ENCODE data around the gene SLC12A9. TPM values are rescaled to one million over a fixed set of nuclear protein-coding genes. Genes with fewer than 3 reads are reported as not detected.

The SLC12A9 gene
- total RNA-seq, 1 donor from 2014 or later = 30.5 TPM

GRCh38 chr7:100823140-100823525 is 29.4 kb upstream of the SLC12A9 start:
- Histone ChIP-seq H4K20me1 (ENCODE audit: insufficient read depth, low read length) (peaks cover 61% of the 10 kb centered on the region), H3K27ac (ENCODE audit: low read depth, low read length) (no peak overlapping the region), H3K4me3 (ENCODE audit: insufficient read depth, low read depth, low read length) (no peak overlapping the region), H3K36me3 (ENCODE audit: insufficient read depth, low read length) (peaks cover 28% of the 10 kb centered on the region), H3K9ac (ENCODE audit: low read length) (no peak overlapping the region), H3K4me1 (ENCODE audit: insufficient read depth, low read length) (peaks cover 17% of the 10 kb centered on the region), H3K4me2 (ENCODE audit: low read length) (no peak overlapping the region), H3K27me3 (ENCODE audit: insufficient read depth, low read length) (no peaks in the 10 kb centered on the region), H2AFZ (ENCODE audit: low read depth, low read length) (no peak overlapping the region), H3K9me3 (ENCODE audit: insufficient read depth, low read depth, low read length) (no peaks in the 10 kb centered on the region), H3K79me2 (ENCODE audit: insufficient read depth, low read length) (peaks cover 39% of the 10 kb centered on the region)
- H3K4me3 Mint-ChIP-seq (ENCODE audit: unreplicated experiment) = no peak overlapping the region
- H3K27me3 Mint-ChIP-seq (ENCODE audit: low read depth, unreplicated experiment) = no peaks in the 10 kb centered on the region
- peaks cover 21% of the 10 kb centered on the region for H3K36me3 Mint-ChIP-seq (ENCODE audit: low read depth, unreplicated experiment)
- H3K4me1 Mint-ChIP-seq (ENCODE audit: low read depth, unreplicated experiment) = peaks cover 8% of the 10 kb centered on the region
- DNase-seq (ENCODE audit: low read depth) (no peak), FAIRE-seq (no peak)
- no peak overlapping the region for H3K27ac Mint-ChIP-seq (ENCODE audit: unreplicated experiment)
- no peak for TF ChIP-seq EZH2 (IDR thresholded peaks at IDR 0.05; ENCODE audit: insufficient read depth, low read length)
- TF ChIP-seq, protein P1, sequence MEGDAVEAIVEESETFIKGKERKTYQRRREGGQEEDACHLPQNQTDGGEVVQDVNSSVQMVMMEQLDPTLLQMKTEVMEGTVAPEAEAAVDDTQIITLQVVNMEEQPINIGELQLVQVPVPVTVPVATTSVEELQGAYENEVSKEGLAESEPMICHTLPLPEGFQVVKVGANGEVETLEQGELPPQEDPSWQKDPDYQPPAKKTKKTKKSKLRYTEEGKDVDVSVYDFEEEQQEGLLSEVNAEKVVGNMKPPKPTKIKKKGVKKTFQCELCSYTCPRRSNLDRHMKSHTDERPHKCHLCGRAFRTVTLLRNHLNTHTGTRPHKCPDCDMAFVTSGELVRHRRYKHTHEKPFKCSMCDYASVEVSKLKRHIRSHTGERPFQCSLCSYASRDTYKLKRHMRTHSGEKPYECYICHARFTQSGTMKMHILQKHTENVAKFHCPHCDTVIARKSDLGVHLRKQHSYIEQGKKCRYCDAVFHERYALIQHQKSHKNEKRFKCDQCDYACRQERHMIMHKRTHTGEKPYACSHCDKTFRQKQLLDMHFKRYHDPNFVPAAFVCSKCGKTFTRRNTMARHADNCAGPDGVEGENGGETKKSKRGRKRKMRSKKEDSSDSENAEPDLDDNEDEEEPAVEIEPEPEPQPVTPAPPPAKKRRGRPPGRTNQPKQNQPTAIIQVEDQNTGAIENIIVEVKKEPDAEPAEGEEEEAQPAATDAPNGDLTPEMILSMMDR (IDR thresholded peaks at IDR 0.05; ENCODE audit: insufficient read depth, low read depth, low read length) = no peak
- no peaks in the 10 kb centered on the region for H3K9me3 Mint-ChIP-seq (ENCODE audit: unreplicated experiment)

DNA sequence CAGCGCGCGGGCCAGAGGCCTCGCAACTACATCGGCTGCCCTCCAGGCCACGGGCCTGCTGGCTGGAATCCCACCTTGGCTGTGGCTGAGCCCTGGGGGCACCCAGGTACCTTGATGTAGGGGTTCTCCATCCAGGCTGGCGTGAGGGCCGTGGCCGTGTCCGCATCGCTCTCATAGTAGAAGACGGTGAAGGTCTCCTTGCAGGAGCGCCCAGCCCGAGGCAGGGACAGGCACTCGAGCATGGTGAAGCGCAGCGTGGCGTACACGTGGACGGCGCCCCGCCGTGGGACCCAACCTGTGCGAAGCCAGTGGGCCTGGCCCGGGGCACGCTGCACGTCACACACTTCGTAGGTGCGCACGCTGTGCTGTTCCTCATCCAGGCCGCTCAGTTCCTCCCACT is 29.0 kb upstream of the SLC12A9 start:
- Mint-ChIP-seq H3K27ac (ENCODE audit: unreplicated experiment) (no peak overlapping the region), H3K9me3 (ENCODE audit: unreplicated experiment) (no peaks in the 10 kb centered on the region), H3K27me3 (ENCODE audit: low read depth, unreplicated experiment) (no peaks in the 10 kb centered on the region), H3K4me1 (ENCODE audit: low read depth, unreplicated experiment) (peaks cover 8% of the 10 kb centered on the region), H3K36me3 (ENCODE audit: low read depth, unreplicated experiment) (peaks cover 21% of the 10 kb centered on the region), H3K4me3 (ENCODE audit: unreplicated experiment) (no peak overlapping the region)
- Histone ChIP-seq H3K4me1 (ENCODE audit: insufficient read depth, low read length) (peaks cover 17% of the 10 kb centered on the region), H3K4me3 (ENCODE audit: insufficient read depth, low read depth, low read length) (no peak overlapping the region), H4K20me1 (ENCODE audit: insufficient read depth, low read length) (peaks cover 61% of the 10 kb centered on the region), H3K36me3 (ENCODE audit: insufficient read depth, low read length) (peaks cover 27% of the 10 kb centered on the region), H3K9ac (ENCODE audit: low read length) (no peak overlapping the region), H3K9me3 (ENCODE audit: insufficient read depth, low read depth, low read length) (no peaks in the 10 kb centered on the region), H3K27ac (ENCODE audit: low read depth, low read length) (no peak overlapping the region), H3K4me2 (ENCODE audit: low read length) (no peak overlapping the region), H2AFZ (ENCODE audit: low read depth, low read length) (no peak overlapping the region), H3K79me2 (ENCODE audit: insufficient read depth, low read length) (peaks cover 39% of the 10 kb centered on the region), H3K27me3 (ENCODE audit: insufficient read depth, low read length) (no peaks in the 10 kb centered on the region)
- FAIRE-seq (no peak), DNase-seq (ENCODE audit: low read depth) (no peak)
- TF ChIP-seq EZH2 (IDR thresholded peaks at IDR 0.05; ENCODE audit: insufficient read depth, low read length) = no peak
- TF ChIP-seq, protein P1 (IDR thresholded peaks at IDR 0.05; ENCODE audit: insufficient read depth, low read depth, low read length) = no peak

DNA sequence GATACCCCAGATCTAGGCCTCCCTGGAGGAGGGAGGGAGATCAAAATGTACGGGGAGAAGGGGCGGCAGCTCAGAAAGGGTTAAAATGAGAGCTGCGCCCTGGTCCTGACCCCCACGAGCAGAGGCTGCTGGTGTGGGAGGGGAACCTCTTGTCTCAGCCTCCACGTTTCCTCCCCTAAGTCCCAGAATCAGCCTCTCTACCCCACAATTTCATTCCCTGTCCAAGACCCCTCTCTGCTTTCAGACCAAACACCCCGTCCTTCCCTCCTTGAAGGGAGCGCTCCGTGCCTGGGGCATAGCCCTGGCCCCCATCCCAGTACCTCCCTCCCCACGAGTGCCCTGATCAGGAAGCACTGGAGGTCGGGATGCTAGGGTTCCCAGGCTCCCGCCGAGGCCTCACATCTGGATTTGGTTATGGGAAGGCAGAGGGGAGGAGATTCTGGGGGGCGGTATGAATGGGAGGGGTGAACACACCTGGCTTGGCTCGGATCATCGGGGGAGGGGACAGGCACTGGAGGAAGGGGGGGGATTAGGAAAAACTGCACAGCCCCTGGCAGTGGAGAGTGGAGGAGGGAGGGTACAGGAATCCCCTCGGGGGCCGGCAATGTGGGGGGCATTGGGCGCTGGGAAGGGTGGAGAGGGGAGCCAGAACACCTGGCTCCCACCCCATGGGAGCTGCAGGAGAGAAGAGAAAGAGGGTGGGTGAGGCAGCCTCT is 27.9 kb upstream of the SLC12A9 start:
- Mint-ChIP-seq H3K4me3 (ENCODE audit: unreplicated experiment) (peak overlapping the region; percentile 94), H3K27ac (ENCODE audit: unreplicated experiment) (no peak overlapping the region), H3K36me3 (ENCODE audit: low read depth, unreplicated experiment) (peaks cover 15% of the 10 kb centered on the region), H3K9me3 (ENCODE audit: unreplicated experiment) (no peaks in the 10 kb centered on the region), H3K27me3 (ENCODE audit: low read depth, unreplicated experiment) (no peaks in the 10 kb centered on the region), H3K4me1 (ENCODE audit: low read depth, unreplicated experiment) (peaks cover 8% of the 10 kb centered on the region)
- no peaks in the 10 kb centered on the region for H3K9me3 ChIP-seq (ENCODE audit: insufficient read depth, low read depth, low read length)
- H4K20me1 ChIP-seq (ENCODE audit: insufficient read depth, low read length) = peaks cover 57% of the 10 kb centered on the region
- H2AFZ ChIP-seq (ENCODE audit: low read depth, low read length) = peak overlapping the region; percentile 44
- no peaks in the 10 kb centered on the region for H3K27me3 ChIP-seq (ENCODE audit: insufficient read depth, low read length)
- H3K36me3 ChIP-seq (ENCODE audit: insufficient read depth, low read length) = peaks cover 21% of the 10 kb centered on the region
- H3K4me1 ChIP-seq (ENCODE audit: insufficient read depth, low read length) = peaks cover 17% of the 10 kb centered on the region
- H3K27ac ChIP-seq (ENCODE audit: low read depth, low read length) = no peak overlapping the region
- peak overlapping the region; percentile 93 for H3K4me2 ChIP-seq (ENCODE audit: low read length)
- peaks cover 39% of the 10 kb centered on the region for H3K79me2 ChIP-seq (ENCODE audit: insufficient read depth, low read length)
- H3K4me3 ChIP-seq (ENCODE audit: insufficient read depth, low read depth, low read length) = peak overlapping the region; percentile 80
- FAIRE-seq = no peak
- TF ChIP-seq, protein P1 (IDR thresholded peaks at IDR 0.05; ENCODE audit: insufficient read depth, low read depth, low read length) = no peak
- no peak for TF ChIP-seq EZH2 (IDR thresholded peaks at IDR 0.05; ENCODE audit: insufficient read depth, low read length)
- peak overlapping the region; percentile 71 for H3K9ac ChIP-seq (ENCODE audit: low read length)
- no peak for DNase-seq (ENCODE audit: low read depth)

Data from astrocyte (in vitro differentiated cells and primary cell).